ENCODE measurements around the gene CDCA7L.

GRCh38 chr7:21983056-21983455, 37.4 kb upstream of the CDCA7L start:
- TF ChIP-seq POLR2A (IDR thresholded peaks at IDR 0.05) (no peak), CTCF (IDR thresholded peaks at IDR 0.05) (no peak)

Data from thyroid gland (tissue), 4 donors.